KG1 (cell line): ENCODE data around the gene HTR3C.
A peak's percentile ranks its signal among the peaks of the same experiment; 100 is the strongest.
"Not testable (repeated sequence)": the region's sequence is repeated elsewhere in the genome, so short reads cannot be mapped to it uniquely, and the experiment has no call there.

Experiments used
- DNase-seq: peaks from one replicate; lab custom pipeline; 2025; lab: John Stamatoyannopoulos, UW

Gene HTR3C

GRCh38 chr3:184052767-184053166, at the start of gene HTR3C:
Gene HTR3C, plus strand, starts transcription at chr3:184053047. Its CDS starts 34 bp downstream, at chr3:184053081.
- DNase-seq = no peak

DNA sequence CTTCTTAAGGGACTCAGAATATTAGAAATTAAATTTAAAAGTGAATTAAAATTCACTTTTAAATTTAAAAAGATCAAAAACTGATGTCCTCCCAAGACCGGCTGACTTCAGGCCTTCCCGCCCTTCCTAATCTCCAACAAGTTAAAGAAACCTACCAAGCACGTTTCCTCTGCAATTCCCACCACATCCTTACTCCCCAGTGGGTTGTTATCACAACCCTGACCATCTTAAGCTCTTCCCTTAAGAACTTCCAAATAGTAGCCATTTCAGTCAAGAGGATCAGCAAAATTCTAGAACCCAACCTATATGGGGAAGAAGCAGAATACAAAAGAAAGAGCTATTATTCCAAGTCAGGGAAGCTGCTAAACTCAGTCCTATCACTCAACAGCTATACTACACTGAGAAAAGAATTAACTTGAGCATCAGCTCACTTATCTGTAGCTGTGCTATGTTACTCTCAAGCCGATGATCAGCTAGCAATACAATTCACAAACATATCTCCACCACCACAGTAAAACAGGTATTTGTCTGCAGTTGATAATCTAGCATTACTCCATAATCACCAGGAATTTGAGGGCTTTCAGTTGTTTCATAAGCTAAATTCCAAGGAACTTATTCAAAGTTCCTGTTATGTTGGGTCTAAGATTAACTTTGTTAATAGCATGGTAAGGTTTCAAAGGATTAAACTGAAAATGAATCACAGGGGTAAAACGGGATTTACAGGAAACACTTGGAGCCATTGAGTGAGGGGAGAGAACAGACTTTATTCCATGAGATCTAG, 49.5 kb upstream of the HTR3C start:
- no peak for DNase-seq

- DNase-seq = no peak
Observed at GRCh38 chr3:184004476-184004875, 48.4 kb upstream of the HTR3C start.

DNA sequence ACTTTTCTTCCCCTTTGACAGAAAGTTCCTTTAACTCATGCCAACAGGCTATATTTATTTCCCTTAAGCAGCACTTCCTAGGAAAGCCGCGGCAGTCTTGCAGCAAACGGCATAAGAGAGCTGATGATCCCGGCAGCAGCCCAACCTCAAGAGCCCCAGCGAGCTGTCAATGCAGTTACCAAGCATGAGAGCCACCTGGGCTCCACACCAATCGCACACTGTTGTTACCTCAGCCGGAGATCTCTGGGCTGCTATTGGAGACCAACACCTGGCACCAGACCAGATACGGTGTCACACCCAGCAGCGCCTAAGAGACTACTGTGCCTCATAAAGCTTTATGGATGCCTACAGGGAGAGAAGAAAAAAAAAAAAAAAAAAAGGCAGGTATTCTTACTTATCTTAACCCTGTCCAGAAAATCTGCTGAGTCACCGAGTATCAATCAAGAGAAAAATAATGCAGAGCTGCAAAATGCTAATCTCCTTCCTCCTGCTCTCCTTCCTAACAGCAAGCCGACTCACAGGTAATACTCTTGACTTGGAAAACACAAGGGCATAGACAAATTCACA, 46.8 kb upstream of the HTR3C start:
- DNase-seq = no peak

DNA sequence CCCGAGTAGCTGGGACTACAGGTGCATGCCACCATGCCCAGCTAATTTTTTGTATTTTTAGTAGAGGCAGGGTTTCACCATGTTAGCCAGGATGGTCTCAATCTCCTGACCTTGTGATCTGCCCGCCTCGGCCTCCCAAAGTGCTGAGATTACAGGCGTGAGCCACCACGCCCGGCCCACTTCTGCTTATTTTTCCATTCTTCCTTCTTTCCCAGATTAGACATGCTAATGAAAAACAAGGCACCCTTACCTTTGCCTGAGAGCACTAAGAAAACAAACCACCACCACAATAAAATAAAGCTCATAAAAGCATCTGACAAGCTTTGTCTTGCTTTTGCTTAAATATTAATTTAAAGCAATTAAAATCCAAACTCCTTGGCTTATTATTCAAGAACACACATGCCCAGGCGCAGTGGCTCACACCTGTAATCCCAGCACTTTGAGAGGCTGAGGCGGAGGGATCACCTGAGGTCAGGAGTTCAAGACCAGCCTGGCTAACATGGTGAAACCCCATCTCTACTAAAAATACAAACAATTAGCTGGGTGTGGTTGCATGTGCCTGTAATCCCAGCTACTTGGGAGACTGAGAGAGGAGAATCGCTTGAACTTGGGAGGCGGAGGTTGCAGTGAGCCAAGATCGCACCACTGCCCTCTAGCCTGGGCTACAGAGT, 45.6 kb upstream of the HTR3C start:
- not testable (repeated sequence) for DNase-seq

- no peak for DNase-seq
Observed at GRCh38 chr3:184008161-184008560, 44.7 kb upstream of the HTR3C start.

- DNase-seq = no peak
Observed at GRCh38 chr3:184011230-184011876, 41.5 kb upstream of the HTR3C start.

- DNase-seq = no peak
Observed at GRCh38 chr3:184011937-184012889, 40.6 kb upstream of the HTR3C start.

- DNase-seq = no peak
Observed at GRCh38 chr3:184015381-184016019, 37.3 kb upstream of the HTR3C start.

DNA sequence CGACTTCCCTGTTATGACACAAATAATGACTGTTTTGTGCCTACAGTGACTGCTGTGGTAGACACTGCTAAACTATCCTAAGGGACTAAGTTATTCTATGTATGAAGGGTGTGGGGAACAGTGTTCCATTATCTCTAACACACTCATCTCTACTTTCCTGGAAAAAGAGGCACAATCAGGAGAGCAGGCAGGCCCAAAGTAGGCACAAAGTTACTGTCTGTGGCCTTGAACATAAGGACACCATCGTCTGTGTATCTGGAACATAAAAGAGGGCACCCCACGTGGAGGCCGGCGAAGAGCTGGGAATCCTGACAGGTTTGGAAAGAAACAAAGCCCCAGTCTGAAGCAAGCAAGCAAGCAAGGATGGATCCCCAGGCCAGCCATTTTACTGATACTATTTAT, 36.7 kb upstream of the HTR3C start:
- DNase-seq = no peak

- no peak for DNase-seq
Observed at GRCh38 chr3:184016811-184017671, 35.8 kb upstream of the HTR3C start.

DNA sequence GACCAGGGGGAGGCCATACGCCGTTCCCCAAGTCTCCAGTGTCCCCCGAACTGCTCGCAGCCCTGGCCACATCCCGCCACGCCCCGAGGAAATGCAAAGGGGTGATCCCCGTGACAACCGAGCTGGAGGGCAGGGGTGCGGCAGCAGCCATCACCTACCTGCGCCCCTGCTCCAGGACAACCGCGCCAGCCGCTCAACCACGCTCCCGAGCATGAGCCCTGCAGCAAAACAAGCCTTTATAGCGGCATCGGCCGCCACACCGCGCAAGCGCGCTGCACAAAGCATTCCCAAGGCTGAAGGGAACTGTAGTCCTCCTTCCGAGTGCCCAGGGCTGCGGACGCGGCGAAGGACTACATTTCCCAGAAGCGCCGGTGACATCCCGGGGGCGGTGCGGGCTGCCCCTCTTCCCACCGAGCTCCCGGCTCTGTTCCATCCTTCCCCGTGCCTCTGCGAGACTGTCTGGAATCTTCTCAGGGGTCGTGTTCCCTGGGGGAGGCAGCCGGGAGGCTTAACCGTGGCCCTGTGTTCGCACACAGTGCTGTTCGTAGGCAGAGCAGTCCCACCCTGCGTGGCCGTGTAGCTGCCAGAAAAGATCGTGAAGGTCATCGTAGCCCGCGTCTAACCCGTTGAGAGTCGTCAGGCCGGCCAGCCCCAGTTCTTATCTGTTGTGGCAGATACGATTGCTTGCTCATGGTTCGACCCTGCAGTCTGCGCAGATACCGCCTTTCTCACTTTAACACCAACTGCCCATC, 35.0 kb upstream of the HTR3C start, which contains the start of gene ABCC5:
Gene ABCC5 (minus strand): TSS at position 213 of the 752 bp plus-strand sequence. CDS start 3,492 bp downstream, outside the sequence.
- DNase-seq = peak; percentile 72

GRCh38 chr3:184018424-184018973, 34.3 kb upstream of the HTR3C start:
- DNase-seq = no peak

DNA sequence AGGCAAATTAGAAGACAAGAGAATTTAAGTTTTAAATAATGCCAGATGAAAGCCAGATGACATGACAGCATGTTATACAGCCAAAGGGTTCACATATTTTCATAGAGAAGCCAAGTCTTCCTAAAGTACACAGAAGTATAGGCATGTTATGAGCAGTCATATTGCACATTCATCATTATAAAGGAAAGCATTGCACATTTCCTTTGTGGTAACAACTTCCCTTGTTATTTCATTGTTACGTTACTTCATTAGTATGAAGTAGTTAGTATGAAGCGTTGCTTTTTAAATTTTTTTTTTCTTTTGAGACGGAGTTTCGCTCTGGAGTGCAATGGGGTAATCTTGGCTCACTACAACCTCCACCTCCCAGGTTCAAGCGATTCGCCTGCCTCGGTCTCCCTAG, 30.5 kb upstream of the HTR3C start:
- DNase-seq = peak; percentile 58

DNA sequence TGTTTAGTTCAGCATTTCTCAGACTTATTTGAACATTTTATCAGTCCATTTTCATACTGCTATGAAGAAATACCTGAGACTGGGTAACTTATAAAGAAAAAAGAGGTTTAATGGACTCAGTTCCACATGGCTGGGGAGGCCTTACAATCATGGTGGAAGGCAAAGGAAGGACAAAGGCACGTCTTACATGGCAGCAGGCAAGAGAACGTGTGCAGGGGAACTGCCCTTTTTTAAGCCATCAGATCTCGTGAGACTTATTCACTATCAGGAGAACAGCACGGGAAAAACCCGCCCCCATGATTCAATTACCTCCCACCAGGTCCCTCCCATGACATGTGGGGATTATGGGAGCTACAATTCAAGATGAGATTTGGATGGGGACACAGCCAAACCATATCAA, 27.6 kb upstream of the HTR3C start:
- DNase-seq = not testable (repeated sequence)

DNA sequence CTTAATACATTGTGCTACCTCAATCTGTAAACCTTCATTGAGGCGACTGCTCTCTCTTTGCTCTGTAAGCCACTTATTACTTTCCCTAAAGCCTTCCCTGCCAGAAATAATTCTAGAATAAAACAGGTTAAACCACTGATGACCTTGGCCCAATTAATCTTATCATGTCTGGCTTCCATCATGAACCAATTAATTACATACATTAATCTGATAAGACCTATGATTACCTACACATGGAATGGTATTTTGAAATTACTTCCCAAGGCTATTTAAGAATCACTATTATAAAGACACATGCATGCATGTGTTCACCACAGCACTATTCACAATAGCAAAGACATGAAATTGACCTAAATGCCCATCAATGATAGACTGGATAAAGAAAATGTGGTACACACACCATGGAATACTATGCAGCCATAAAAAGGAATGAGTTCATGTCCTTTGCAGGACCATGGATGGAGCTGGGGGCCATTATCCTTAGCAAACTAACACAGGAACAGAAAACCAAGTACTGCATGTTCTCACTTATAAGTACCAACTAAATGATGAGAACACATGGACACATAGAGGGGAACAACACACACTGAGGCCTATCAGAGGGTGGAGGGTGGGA, 24.5 kb upstream of the HTR3C start:
- DNase-seq = not testable (repeated sequence)

- DNase-seq = no peak
Observed at GRCh38 chr3:184029443-184029842, 23.4 kb upstream of the HTR3C start.

- DNase-seq = no peak
Observed at GRCh38 chr3:184030536-184030935, 22.3 kb upstream of the HTR3C start.
